ENCODE results near the gene ZSWIM3.

DNA sequence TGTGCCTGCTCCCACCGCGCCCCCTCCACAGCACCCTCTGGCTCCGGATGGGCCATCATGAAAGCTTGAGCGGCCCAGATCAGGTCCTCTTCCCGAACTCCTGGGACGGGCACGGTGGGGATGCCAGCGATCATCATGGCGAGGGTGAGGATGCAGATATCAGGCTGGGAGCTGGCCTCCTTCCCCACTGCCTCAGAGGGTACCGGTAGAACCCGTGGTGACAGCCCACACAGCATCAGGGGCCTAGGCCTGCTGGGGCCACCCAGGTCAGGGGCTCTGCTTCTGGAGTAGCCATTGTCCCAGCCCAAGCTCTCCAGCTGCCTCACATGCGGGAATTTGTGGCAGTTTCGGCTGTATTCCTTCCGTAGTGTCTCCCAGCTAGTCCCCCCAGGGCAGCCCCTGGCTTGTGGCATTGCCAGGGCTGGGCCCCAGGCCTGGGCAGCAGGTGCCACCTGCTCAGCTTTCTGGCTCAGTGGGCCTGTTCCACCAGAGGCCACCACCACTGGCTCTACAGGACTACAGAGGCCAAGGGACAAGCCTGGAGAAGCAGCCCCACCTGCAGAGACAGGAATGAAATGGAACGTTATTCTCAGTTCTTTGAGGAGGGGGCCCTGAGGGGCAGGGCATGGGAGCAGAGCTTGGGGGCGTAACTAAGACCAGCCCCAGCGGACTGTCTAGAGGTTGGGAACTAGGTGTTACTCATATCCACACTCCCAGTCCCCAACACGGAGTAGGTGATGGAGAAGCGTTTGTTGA is 29.4 kb downstream of the ZSWIM3 start:
- TF ChIP-seq, protein P1, sequence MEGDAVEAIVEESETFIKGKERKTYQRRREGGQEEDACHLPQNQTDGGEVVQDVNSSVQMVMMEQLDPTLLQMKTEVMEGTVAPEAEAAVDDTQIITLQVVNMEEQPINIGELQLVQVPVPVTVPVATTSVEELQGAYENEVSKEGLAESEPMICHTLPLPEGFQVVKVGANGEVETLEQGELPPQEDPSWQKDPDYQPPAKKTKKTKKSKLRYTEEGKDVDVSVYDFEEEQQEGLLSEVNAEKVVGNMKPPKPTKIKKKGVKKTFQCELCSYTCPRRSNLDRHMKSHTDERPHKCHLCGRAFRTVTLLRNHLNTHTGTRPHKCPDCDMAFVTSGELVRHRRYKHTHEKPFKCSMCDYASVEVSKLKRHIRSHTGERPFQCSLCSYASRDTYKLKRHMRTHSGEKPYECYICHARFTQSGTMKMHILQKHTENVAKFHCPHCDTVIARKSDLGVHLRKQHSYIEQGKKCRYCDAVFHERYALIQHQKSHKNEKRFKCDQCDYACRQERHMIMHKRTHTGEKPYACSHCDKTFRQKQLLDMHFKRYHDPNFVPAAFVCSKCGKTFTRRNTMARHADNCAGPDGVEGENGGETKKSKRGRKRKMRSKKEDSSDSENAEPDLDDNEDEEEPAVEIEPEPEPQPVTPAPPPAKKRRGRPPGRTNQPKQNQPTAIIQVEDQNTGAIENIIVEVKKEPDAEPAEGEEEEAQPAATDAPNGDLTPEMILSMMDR (conservative IDR thresholded peaks at IDR 0.05 in 1 of 2, IDR thresholded peaks at IDR 0.05 in 1 of 2; ENCODE audit: low read depth in 1 of 2, low read length in 2 of 2) = no peak
- no peak for TF ChIP-seq EZH2 (IDR thresholded peaks at IDR 0.05; ENCODE audit: low read length, missing control alignments)

All from fibroblast of lung (primary cell).